ENCODE measurements around the gene EML1.

EML1 gene

DNA sequence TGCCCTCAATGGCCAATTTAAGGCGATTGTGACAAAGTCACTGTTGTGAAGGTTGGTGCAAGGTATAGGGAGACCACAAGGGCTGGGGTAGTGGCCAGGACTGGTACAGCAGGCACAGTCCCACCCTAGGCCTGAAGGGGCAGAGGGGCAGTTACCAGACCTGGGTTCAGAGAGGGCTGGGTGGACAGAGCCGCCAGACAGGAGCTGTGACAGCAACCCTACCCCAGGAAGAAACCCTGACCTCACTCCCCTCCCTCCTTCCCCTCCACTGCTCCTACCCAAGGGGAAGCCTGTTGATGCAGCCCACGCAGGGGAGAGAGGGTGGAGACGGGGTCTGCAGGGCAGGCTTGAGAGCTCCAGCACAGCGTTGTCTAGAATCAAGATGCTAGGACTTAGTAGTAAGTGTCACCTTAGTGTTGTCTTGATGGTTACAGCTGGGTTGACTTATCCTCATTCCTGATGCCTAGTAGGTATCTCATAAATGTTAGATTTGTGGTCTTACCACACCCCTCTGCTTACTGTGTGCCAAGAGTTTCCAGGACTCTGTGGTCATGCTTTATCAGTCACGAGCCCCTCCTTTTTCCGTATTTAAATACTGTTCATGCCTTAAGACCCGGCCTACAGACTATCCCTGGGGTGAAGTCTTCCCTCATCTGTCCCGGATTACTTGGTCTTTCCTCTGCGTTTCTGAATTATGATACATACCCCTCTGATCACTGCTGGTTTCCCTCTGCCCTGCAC, 14.4 kb downstream of the EML1 start:
- DNase-seq: no peak

- DNase-seq: no peak
These were observed 14.9 kb downstream of the EML1 start for GRCh38 chr14:99808154-99808505.

GRCh38 chr14:99808515-99808914, 15.3 kb downstream of the EML1 start:
- DNase-seq: no peak

DNA sequence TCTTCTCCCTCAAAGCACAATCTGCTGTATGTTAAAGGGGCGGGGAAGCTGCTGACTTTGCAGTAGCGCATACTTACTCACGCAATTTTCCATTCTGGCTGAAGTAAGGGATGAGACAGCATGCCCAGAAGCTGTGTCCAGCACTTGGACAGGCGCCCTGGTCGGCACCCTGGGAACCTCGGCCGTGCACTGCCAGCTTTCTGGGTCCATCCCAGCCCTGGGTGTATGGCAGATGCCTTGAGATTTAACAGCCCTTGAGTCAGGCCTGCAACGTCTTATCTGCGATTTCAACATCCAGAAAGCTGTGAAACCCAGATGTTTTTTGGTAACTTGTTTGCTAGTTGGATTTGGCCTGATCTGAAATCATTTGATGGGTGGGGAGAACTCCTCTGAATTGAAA, 16.1 kb downstream of the EML1 start:
- no peak for DNase-seq

- DNase-seq: no peak
These were observed 16.8 kb downstream of the EML1 start for GRCh38 chr14:99809859-99810558.

- DNase-seq: no peak
These were observed 17.3 kb downstream of the EML1 start for GRCh38 chr14:99810559-99810874.

DNA sequence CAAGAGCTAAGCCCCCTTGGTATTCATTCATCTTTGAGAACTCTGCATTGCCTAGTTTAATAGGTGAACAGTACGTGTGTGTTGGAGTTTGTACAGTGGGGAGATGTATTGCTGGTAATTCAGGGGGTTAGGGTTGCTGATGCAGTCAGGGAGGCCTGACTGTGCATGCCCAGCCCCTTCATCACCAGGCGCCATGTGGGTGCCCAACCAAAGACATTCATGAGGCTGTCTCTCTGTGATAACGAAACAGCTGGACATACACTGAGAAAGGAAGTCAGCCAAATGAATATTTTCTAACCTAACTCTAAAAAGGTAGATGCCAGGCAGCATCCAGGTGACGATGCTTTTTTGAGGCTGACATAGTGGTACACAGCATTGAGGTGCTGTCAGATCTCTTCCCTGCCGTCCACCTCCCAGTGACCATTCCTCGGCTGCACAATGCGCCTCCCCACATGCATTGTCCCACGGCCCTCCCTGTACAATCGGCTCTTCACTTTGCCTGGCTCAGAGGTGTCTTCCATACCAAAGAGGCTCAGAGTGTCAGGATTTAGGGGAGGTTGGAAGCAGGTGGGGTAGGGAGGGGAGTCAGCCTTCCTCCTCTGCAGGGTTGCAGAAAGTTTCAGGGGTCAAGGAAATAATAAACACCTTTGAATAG, 19.0 kb downstream of the EML1 start:
- DNase-seq: no peak

- DNase-seq: no peak
These were observed 19.7 kb downstream of the EML1 start for GRCh38 chr14:99812892-99813291.

DNA sequence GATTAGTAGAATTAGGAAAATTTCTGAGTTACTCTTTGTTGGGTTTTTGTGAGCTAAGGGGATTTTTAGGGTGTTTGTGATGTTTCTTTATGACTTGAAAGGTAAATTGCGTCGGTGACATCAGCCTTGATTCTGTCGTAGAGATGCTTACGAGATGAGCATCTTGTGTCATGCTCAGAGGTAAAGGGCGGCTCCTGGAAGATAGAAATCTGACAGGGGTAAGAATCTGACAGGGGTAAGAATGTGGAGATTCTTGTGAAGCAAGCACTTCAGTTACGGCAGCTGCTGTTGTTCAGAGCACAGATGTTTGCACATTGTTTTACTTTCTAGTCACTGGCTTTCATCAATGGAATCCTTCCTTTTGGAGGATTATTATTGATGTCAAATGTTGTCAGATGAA, 22.5 kb downstream of the EML1 start:
- no peak for DNase-seq

GRCh38 chr14:99816217-99816616, 23.0 kb downstream of the EML1 start:
- no peak for DNase-seq

- no peak for DNase-seq
These were observed 23.4 kb downstream of the EML1 start for GRCh38 chr14:99816642-99817041.

- DNase-seq: no peak
These were observed 24.1 kb downstream of the EML1 start for GRCh38 chr14:99817331-99817730.

DNA sequence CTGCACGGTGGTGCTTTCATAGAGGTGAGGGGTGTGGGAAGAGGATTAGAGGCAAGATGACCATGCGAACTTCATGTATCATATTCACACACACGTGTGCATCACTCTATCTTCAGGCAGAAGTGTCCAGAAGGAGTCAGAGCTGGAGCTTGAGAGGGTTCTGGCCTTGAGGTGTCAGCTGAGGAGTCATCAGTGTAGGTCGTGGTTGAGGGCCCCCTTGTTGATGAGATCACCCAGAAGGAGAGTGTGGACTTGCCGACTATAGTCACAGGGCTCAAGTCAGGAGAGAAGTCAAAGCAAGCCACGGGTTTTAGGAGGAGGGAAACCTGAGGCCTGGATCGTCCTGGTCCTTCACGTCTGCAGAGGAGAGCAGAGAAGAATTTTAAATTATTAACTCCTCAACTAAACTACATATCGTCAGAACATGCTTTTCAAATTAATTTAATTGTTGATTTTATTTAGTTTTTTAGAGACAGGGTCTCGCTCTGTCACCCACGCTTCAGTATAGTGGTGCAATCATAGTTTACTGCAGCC, 25.4 kb downstream of the EML1 start:
- DNase-seq: no peak

DNA sequence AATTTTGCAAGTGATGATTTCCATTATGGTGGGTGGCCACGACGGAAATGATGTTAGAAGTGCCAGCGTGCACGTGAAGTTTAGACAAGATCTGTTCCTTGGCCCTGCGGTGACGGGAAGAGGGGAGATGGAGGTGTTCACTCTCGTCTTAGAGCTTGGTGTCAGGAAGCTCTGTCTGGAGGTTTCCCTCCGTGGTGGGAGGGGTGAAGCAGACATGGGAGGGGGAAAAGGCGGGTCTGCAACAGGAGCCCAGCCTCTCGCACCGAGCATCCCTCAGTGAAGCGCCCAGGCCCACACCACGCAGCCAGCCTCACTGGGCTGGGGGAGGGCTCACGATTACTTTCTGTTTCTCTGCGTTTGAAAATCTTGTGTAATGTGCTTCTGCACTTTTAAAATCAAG, 26.3 kb downstream of the EML1 start:
- no peak for DNase-seq

DNA sequence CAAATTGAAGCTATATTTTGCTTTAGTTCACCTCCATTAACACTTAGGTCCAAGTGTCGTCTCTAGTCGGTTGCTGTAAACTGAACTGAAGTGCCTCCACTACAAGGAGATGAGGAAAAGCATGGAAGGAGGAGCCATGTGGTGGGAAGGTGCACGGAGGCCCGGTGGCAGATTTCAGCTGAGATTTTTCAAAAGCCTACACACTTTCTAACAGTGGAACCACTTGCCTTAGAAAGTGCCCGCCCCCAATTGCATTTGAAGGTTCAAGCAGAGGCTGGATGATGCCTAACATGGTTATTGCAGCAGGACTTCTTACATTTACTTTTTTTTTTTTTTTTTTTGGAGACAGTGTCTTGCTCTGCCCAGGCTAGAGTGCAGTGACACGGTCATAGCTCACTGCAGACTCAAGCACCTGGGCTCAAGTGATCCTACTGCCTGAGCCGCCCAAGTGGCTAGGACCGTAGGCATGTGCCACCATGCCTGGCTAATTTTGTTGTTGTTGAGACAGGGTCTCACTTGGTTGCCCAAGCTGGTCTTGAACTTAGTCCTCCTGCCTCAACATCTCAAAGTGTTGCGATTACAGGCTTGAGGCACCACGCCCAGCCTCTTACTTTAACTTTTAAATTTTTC, 27.6 kb downstream of the EML1 start:
- no peak for DNase-seq

GRCh38 chr14:99821519-99822508, 28.6 kb downstream of the EML1 start:
- no peak for DNase-seq

DNA sequence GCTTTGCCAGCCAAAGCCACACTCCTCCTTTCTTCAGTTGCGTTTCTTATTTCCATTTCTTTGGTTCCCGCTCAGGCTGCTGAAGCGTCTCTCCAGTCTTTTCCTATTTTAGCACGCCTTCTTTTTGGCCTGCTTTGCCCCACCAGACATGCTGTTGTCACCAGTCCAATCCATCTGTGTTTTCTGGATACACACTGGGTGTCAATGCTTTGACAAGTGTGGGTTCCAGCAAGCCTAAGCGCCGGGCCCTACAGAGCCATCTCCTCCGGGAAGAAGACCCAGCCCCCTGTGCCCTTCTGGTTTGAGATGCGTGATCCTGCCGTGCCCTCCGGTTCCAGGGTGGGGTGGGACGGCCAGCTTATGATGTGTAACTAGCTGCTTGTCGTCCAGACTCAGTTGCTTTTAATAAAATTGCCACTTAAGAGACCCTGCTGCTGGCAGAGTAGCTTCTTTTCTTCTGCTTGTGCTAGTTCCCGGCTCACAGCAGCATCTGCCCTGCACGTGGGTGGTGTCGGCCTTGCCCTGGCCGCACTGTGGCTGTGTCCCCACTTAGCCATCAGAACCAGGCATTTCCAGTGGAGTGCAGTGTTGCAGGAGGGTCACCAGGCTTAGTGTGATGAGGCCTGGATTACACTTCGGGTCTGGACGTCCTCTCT, 29.7 kb downstream of the EML1 start:
- DNase-seq: no peak

- DNase-seq: no peak
These were observed 31.6 kb downstream of the EML1 start for GRCh38 chr14:99824776-99825175.

GRCh38 chr14:99829450-99829849, 36.2 kb downstream of the EML1 start:
- DNase-seq: no peak

DNA sequence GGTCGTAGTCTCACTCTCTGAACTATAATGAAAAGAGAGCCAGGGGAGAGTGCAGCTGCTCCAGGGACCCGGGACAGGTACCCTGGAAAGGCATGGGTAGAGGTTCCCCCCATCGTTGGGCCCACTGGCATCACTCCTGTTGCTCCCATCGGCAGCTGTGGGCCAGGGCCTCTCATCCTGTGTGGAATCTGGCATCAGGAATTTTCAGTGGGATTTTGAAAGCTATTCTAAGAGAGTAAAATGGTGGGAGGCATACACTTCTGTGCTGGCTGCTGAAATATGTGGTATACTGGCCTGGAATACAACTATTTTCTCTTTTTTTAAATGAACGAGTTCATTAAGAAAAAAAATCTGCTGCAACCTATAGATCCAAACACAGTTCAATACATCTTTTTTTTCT, 38.1 kb downstream of the EML1 start:
- DNase-seq: no peak

DNA sequence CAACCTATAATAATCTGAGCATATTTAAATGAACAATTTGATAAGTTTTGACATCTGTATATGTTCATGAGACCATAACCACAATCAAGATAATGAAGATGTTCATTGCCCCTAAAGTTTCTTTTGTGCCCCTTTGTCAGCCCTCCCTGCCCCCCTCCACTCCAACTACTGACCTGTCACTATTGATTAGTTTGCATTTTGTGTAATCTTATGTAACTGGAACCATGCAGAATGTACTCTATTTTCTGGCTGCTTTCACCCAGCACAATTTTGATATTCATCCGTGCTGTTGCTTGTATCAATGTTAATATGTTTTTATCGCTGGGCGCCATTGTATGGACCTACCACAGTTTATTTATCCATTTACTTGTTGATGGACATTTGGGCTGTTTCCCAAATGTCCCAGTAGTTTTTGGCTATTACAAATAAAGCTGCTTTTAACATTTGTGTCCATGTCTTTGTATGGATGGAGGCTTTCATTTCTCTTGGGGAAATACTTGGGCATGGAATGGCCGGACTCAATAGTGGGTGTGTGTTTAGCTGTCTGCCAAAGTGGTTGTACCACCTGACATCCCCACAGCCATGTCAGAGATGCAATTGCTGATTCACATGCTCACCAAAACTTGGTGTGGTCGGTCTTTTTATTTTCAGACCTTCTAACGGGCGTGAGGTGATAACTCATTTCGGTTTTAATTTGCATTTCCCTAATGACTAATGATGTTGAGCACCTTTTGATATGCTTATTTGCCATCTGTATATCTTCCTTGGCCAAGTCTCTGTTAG, 38.9 kb downstream of the EML1 start:
- DNase-seq: no peak
